Upper lobe of left lung (tissue), 6 donors: ENCODE data around the gene ANKRD62. TPM values are rescaled to one million over a fixed set of nuclear protein-coding genes. Genes with fewer than 3 reads are reported as not detected.
"Not testable (repeated sequence)": the region's sequence is repeated elsewhere in the genome, so short reads cannot be mapped to it uniquely, and the experiment has no call there.

Experiments used
- ATAC-seq, 2 donors: fragments of 200-7000 bp; cut with Tn5 transposase; one replicate each; pipeline ENCODE4 v1.9.1; 2022; ENCODE audit warnings: mild to moderate bottlenecking in 2 of 2, moderate library complexity in 2 of 2; ENCODE audit not compliant: low FRiP score in 2 of 2
- DNase-seq, 2 donors: peaks; one replicate each; pipeline ENCODE4 v3.0.0-alpha.2; 2019 to 2020
- H3K27ac ChIP-seq, 4 donors: fragments of 200-600 bp; sonication (generic); one replicate each; pipeline ENCODE4 v1.5.1; 2016 to 2019
- H3K27me3 ChIP-seq, 4 donors: fragments of 200-600 bp; sonication (generic); one replicate each; pipeline ENCODE4 v1.5.1; 2017 to 2019
- H3K36me3 ChIP-seq, 4 donors: fragments of 200-600 bp; sonication (generic); one replicate each; pipeline ENCODE4 v1.5.1; 2016 to 2019
- H3K4me1 ChIP-seq, 4 donors: fragments of 200-600 bp; sonication (generic); one replicate each; pipeline ENCODE4 v1.5.1; 2018 to 2019
- H3K4me3 ChIP-seq, 4 donors: fragments of 200-600 bp; sonication (generic); one replicate each; pipeline ENCODE4 v1.5.1; 2017 to 2019; ENCODE audit warnings: mild to moderate bottlenecking in 2 of 4, moderate library complexity in 1 of 4
- H3K9me3 ChIP-seq, 4 donors: fragments of 200-600 bp; sonication (generic); one replicate each; pipeline ENCODE4 v1.5.1; 2018 to 2019
- EP300 ChIP-seq, 4 donors: sonication (generic); formaldehyde crosslinking; IDR thresholded peaks; one replicate each; pipeline ENCODE4 v1.5.1; 2017; ENCODE audit warnings: antibody characterized with exemption in 4 of 4, control low read depth in 2 of 4
- POLR2A ChIP-seq, 4 donors: fragments of 450-650 bp; IDR thresholded peaks; one replicate each; pipeline ENCODE4 v1.5.1; 2016 to 2017; ENCODE audit warnings: antibody characterized with exemption in 4 of 4, mild to moderate bottlenecking in 2 of 4
- POLR2AphosphoS5 ChIP-seq, 2 donors: sonication (generic); formaldehyde crosslinking; IDR thresholded peaks; one replicate each; pipeline ENCODE4 v1.5.1; 2017; ENCODE audit warnings: antibody characterized with exemption in 2 of 2
- WGBS, 2 donors: methylation state at CpG; one replicate each; pipeline ENCODE4 v1.1.5; 2017 to 2018; 5-methylcytosine and 5-hydroxymethylcytosine counted together
- total RNA-seq, 6 donors: library from RNA; depleted of rRNA in 4 of 6; stranded (reverse); fragments of >200 nt in 4 of 6; gene quantifications; one replicate each; pipeline versions ENCODE4 v1.1.0 to v1.2.1, GENCODE V29; 2016 to 2021
- TF ChIP-seq, protein P1 (sequence below), 6 experiments: fragments of 450-650 bp in 4 of 6; fragments of 200-600 bp in 2 of 6; sonication (generic) in 2 of 6; IDR thresholded peaks; one replicate each; pipeline ENCODE4 v1.5.1; 2016 to 2019; ENCODE audit warnings: antibody characterized with exemption in 6 of 6
- donor health status: DM: no; HTN: no; CAD: no; lungs with moderate emphysema.
- donor health status: DM: no; HTN: yes; CAD: no; lungs with severe emphysema.

ANKRD62 gene
- total RNA-seq, 6 donors from 2014 or later: 0.30 to 6.3 (median 0.40) TPM; not detected in 3

DNA sequence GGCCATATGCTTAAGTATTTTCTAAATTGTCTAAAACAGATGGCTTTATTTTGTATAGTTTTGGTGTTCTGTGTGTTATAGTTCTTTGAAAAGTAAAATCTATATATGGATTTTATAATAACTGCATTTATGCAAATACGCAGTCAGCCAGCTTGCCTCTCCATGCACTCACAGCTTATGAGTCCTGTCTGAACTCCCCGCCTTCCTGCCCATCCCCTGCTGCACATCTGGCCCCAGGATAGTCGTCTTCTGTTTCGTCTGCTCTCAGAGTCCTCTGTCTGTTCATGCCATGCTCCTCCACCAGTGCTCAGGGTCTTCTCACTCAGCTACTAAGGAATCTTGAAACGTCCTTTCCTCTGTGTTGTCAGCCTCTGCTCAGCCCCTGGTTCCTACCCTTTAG, 28.2 kb upstream of the ANKRD62 start:
- no peak overlapping the region for H3K27ac ChIP-seq
- WGBS, 2 donors: 73 to 74% methylated on average over 5 of the region's 5 CpGs
- H3K27me3 ChIP-seq: no peaks in the 10 kb centered on the region
- DNase-seq: no peak
- H3K4me1 ChIP-seq: no peaks in the 10 kb centered on the region
- no peaks in the 10 kb centered on the region for H3K36me3 ChIP-seq
- no peak overlapping the region for H3K4me3 ChIP-seq
- ATAC-seq: no peak
- no peaks in the 10 kb centered on the region for H3K9me3 ChIP-seq
- TF ChIP-seq EP300 (IDR thresholded peaks at IDR 0.05) (no peak), POLR2AphosphoS5 (IDR thresholded peaks at IDR 0.05) (no peak), POLR2A (IDR thresholded peaks at IDR 0.05) (no peak)
- TF ChIP-seq, protein P1, sequence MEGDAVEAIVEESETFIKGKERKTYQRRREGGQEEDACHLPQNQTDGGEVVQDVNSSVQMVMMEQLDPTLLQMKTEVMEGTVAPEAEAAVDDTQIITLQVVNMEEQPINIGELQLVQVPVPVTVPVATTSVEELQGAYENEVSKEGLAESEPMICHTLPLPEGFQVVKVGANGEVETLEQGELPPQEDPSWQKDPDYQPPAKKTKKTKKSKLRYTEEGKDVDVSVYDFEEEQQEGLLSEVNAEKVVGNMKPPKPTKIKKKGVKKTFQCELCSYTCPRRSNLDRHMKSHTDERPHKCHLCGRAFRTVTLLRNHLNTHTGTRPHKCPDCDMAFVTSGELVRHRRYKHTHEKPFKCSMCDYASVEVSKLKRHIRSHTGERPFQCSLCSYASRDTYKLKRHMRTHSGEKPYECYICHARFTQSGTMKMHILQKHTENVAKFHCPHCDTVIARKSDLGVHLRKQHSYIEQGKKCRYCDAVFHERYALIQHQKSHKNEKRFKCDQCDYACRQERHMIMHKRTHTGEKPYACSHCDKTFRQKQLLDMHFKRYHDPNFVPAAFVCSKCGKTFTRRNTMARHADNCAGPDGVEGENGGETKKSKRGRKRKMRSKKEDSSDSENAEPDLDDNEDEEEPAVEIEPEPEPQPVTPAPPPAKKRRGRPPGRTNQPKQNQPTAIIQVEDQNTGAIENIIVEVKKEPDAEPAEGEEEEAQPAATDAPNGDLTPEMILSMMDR (IDR thresholded peaks at IDR 0.05): no peak

DNA sequence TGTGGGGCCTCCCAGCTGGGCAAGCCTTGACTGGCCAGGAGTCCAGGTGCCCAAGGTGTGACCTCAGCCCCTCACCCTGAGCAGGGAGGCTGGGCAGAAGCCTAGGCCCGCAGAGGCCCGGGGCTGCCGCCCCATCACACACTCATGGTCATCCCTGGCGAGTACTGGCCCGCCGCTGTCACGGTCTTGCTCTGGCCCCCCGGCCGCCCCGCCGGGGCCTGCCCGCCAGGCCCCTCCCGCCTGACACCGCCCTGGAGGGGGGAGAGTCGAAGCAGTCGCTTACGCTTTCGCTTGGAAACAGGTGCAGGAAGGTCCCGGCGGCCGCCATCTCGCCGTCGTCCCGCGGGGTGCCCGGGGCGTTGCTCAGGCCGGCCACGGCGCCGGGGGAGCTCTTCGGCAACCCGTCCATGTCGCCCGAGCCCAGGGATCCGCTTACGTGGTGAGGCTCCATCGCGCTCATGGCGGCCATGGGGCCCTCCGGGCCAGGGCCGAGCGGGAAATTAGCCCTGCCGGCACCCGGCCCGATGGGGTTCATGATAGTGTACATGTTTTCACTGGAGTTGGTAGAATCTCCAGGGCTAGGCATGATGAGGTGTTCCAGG, 26.6 kb upstream of the ANKRD62 start:
- Histone ChIP-seq H3K27ac (no peak overlapping the region), H3K4me3 (no peak overlapping the region), H3K27me3 (no peaks in the 10 kb centered on the region), H3K36me3 (no peaks in the 10 kb centered on the region), H3K9me3 (no peaks in the 10 kb centered on the region), H3K4me1 (no peaks in the 10 kb centered on the region)
- DNase-seq (peak in 1 of 2 donors; percentile 74), ATAC-seq (no peak)
- TF ChIP-seq POLR2A (IDR thresholded peaks at IDR 0.05): no peak
- 95 to 97% methylated on average over 7 to 34 of the region's 47 CpGs for WGBS, 2 donors

DNA sequence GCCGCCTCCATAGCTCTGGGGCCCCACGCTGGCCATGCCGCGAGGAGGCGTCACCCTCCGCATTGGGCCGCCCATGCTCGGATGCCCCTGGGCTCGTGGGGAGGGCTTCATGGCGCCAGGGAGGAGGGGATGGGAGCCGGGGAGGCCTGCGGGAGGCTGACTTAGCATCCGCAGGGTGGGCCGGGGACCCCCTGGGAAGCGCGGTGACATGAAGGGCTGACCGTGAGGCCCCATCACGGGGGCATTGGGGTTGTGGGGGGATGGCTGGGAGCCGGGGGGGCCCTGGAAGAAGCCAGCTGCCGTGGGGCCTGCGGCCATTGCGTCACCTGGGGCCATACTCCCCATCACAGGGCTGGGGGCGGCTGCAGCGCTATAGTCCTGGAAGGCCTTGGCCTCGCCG, 26.0 kb upstream of the ANKRD62 start:
- Histone ChIP-seq H3K27ac (no peak overlapping the region), H3K9me3 (no peaks in the 10 kb centered on the region), H3K27me3 (no peaks in the 10 kb centered on the region), H3K4me1 (no peaks in the 10 kb centered on the region), H3K4me3 (no peak overlapping the region), H3K36me3 (no peaks in the 10 kb centered on the region)
- TF ChIP-seq POLR2AphosphoS5 (IDR thresholded peaks at IDR 0.05): no peak
- TF ChIP-seq POLR2A (IDR thresholded peaks at IDR 0.05): no peak
- no peak for TF ChIP-seq EP300 (IDR thresholded peaks at IDR 0.05)
- TF ChIP-seq, protein P1 (IDR thresholded peaks at IDR 0.05): no peak
- ATAC-seq (peak in 1 of 2 donors; percentile 18), DNase-seq (peak in 1 of 2 donors; percentile 62)
- WGBS, 2 donors: 87 to 94% methylated on average over 12 to 13 of the region's 26 CpGs

DNA sequence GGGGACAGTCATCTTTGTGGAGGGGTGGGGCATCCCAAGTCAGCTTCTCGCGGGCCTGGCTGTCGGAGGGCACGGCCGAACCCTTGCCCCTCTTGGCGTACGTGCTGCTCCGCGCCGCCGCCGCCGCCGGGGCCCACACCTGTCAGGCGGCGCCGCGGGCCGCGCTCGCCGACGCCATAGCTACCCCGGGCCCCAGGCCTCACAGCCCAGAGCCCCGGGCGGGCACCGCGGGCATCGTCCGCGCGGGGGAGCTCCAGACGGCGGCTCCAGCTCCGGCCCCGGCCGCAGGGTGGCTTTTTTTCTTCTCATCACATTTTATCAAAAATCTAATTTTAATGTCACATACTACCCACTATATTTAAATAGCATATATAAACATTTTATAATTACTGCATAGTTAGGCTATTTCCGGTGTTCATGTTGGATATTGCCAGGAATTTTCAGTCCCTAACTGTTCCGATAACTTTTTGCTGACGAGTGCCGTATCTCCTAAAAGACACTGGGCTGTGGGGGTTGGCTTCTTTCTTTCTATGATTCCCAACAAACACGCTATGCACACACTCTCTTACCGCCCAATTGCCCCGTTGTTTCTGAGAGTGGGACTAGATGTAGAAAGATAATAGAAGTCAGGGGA, 25.2 kb upstream of the ANKRD62 start:
- peak overlapping the region in 1 of 4 donors; percentile 14 for H3K4me3 ChIP-seq
- not testable (repeated sequence) for H3K4me1 ChIP-seq, H3K27ac ChIP-seq, H3K36me3 ChIP-seq, H3K27me3 ChIP-seq, H3K9me3 ChIP-seq
- ATAC-seq (peak in 1 of 2 donors; percentile 51), DNase-seq (peak in 1 of 2 donors; percentile 86)
- 76 to 84% methylated on average over 26 to 42 of the region's 44 CpGs for WGBS, 2 donors

DNA sequence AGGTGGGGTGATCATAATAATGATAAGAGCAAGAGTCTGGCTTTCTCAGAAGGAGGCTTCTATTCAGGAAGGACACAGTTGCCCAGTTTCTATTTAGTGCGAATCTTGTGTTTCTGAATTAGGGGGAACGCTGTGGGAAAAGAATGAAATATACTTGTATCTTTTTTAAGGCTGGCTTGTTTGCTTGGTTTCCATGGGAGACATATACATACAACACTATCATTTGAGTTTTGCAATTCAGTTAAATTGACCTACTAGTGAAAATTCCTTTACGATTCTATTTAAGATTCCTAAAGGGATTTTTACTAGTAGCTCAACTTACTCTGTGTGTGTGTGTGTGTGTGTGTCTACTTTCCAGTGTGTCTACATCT, 24.7 kb upstream of the ANKRD62 start:
- Histone ChIP-seq H3K36me3 (no peaks in the 10 kb centered on the region), H3K4me3 (peak overlapping the region in 1 of 4 donors; percentile 14), H3K27ac (no peak overlapping the region), H3K9me3 (no peaks in the 10 kb centered on the region), H3K27me3 (no peaks in the 10 kb centered on the region), H3K4me1 (no peaks in the 10 kb centered on the region)
- ATAC-seq: no peak
- DNase-seq: no peak
- WGBS, 2 donors: 56 to 79% methylated on average over 3 of the region's 3 CpGs
- TF ChIP-seq EP300 (IDR thresholded peaks at IDR 0.05) (no peak), POLR2A (IDR thresholded peaks at IDR 0.05) (no peak), POLR2AphosphoS5 (IDR thresholded peaks at IDR 0.05) (no peak)
- TF ChIP-seq, protein P1 (IDR thresholded peaks at IDR 0.05): no peak

DNA sequence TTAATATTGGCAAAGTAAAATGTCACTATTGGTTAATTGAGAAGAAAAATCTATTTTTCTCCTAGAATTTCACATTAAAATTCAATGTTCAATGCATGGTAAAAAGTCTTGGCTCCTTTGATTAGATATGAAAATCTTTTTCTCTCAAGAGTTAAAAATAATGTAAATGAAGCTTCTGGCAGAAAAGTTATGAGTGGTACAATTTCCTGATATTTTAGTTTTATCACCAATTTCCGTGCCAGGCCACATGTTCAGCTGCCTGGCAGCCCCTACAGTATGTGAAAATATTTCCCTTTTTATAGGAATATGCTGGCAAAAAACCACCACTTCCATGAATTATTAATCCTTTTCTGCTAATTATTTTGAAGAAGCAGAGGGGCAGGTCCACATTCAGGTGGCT, 22.6 kb upstream of the ANKRD62 start:
- H3K27me3 ChIP-seq, H3K4me3 ChIP-seq, H3K4me1 ChIP-seq, DNase-seq, H3K36me3 ChIP-seq, ATAC-seq, H3K9me3 ChIP-seq, H3K27ac ChIP-seq: not testable (repeated sequence)
- WGBS, 2 donors: 79 to 84% methylated on average over 1 of the region's 1 CpG
